ENCODE data around the gene PLXNA2.

PLXNA2 gene

DNA sequence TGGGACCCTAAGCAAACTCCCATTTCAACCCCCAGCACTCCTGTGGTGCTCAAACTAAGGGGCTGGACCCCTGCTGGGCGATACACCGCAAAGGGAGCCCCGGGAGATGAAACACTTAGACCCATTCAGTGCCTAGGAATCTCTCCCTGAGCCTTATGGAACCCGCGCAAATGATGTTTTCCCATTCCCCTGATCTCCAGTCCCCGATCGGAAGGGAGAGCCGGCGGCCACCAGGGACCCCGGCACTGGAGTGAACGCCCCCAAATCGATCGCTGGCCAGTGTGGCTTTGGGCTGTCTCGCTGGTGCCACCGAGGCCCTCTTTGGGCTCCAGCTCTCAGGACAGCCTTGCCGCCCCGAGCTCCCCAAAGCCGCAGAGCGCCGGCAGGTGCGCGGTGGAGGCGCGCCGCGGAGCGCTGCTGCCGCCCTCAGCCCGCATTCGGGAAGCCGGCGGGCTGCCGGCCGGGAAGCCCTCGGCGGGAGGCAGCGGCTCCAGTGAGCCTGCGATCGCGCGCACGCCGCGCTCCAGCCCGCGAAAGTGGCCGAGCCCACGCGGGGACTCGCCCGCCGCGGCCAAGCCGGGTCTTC, 1.1 kb downstream of the PLXNA2 start:
- DNase-seq (ENCODE audit: low read depth) = no peak

- no peak for DNase-seq (ENCODE audit: low read depth)
Measured at GRCh38 chr1:208242146-208242545, 2.0 kb downstream of the PLXNA2 start.

- no peak for DNase-seq (ENCODE audit: low read depth)
Measured at GRCh38 chr1:208241512-208241911, 2.7 kb downstream of the PLXNA2 start.

DNA sequence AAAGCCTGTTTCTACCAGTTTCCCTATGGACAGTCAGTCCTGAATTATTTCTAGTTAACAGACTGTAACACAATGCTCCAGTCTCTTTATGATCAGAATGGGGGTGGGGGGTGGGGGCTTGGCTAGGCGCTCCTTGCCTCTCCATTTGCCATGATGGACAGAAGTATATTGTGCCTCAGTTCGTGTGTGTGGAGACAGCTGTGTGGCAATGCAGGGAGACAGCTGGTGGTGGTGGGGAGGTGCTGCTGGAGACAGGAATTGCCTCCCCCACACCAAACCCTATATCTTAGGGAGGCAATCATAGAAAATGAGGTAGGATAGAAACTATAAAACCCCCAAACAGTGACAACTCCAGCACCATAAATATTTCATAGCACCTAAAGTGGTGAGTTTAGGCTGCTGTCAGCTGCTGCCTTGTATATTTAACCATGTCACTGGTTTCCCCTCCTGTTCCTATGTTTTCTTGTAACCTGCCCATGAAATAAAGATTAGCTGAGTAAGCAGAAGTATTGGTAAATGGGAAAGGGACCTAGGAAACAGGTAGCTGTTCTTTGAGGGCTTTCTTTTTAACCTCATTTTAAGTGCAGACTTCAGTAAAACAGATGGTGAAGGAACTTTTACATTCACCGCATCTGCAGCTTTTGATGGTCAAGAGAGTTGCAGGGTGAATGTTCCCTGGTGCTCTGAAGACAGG, 3.4 kb downstream of the PLXNA2 start:
- no peak for DNase-seq (ENCODE audit: low read depth)

DNA sequence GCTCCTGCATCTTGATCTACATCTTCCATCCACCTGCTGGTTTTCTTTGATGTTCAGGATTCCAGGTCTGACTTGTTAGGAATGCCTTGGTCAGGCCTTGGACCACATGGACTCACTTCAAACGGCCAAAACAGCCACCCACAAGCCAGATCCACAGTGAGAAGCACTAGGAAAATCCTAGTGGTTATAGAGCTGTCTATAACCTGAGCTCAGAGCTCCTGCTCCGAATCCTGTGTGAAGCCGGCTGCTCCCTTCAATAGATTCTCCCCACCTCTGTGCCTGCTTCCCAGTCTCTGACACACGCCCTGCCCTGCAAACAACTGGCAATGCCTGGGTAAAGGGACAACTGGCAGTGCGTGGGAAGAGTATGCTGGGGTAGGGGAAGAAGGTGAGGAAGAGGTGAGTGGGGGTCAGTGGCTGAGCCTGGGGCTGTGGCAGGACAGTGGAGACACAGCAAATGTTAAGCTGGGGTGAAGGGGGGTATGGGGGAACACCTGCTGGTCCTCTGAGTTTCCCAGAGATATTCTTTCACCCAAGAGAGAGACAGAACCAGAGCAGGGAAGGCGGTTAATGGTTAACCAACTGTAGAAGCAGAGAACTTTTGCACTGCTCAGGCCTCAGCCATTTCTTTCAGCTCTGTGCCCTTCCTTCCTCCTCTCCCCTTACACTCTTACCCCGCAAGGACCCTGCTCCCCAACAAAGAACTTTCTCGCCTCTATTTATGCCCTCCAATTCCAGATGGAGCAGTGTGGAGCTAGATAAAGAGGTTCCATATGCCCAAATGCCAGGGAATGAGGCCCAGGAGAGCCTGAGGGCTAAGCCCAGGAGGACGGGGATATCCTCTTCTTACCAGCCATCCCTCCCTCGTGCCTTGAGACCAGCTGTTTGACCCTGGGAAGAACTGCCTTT, 4.5 kb downstream of the PLXNA2 start:
- no peak for DNase-seq (ENCODE audit: low read depth)

- no peak for DNase-seq (ENCODE audit: low read depth)
Measured at GRCh38 chr1:208238710-208239472, 5.3 kb downstream of the PLXNA2 start.

GRCh38 chr1:208237241-208237640, 6.9 kb downstream of the PLXNA2 start:
- no peak for DNase-seq (ENCODE audit: low read depth)

DNA sequence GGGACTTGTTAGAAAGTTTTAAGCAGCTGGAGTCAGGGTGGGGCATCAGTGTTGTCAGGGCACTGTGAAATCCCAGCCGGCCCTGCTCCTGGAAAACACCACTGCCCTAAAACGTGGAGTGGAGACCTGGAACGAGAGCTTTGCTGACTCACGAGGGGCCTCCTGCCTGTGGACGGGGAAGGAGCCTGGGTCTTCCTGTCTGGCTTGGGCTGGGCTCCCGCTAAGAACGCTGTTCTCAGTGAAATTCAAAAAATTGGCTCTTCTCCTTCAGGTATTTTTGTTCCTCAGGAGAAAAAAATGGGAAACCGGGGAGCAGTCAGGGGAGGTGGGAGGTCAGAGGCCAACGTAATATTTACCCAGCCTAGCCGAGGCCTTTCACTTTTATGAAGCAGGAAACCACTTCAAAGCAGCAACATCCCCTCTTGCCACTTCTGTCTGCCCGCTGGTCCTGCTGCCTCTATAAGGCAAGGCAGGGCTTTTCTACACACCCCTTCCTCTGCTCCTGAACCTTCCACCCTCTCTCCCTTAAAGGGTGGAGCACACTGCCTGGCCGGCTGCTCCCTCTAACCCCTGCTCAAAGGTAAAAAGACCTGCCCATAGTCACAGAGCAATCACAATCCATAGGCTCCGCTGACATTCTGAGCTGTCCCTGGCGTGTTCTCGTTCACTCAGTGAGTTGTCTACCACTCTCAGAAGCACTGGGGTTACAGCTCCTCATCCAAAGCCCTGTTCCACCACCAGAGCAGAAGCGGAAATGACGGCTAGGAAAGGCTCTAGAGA, 8.0 kb downstream of the PLXNA2 start:
- no peak for DNase-seq (ENCODE audit: low read depth)

DNA sequence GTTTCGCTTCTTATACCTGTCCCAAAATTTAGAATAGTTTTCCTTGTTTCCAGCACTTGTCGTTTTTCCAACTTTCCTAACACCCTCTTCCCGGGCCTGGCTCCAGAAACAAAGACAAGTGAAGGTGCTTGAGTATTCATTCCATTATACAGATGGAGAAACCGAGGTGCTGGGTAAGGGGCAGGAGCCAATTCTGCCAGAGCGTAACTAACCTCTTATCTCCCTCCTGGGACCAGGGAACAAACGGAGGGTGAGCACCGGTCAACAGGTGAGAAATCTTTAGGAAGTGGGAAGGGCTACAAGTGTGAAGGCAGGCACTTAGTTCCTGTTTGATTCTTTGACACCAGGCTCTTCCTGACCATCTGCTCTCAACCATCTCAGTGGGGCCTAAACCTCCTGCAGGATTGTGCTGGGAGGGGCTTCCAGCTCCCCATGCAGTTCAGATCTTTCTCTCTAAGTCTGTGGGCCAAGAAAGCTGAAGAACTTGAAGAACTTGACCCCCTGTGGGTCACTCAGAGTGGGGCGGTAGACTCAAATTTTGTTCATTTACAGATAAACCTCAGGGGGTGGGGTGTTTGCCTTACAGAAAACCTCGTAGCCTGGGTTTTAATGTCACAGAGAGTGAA, 8.7 kb downstream of the PLXNA2 start:
- DNase-seq (ENCODE audit: low read depth) = no peak

GRCh38 chr1:208234721-208235120, 9.5 kb downstream of the PLXNA2 start:
- DNase-seq (ENCODE audit: low read depth) = no peak

DNA sequence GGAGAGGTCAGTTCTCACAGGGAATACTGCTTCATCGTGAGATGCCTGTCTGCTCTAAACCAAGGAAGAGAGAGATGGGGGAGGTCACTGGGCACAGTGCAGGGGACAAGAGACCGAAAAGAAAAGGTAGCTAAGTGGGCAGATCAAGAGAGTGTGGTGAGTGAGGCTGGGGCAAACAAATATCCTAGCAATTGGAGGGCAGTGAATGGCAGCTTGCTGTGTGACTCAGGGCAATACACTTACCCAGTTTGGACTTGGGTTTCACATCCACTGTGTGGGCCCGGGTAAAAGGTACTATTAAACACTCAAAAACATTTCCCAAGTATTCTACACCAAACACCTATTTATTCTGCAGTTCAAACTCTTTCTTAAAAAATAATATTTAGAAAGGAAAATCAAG, 10.2 kb downstream of the PLXNA2 start:
- DNase-seq (ENCODE audit: low read depth) = no peak

DNA sequence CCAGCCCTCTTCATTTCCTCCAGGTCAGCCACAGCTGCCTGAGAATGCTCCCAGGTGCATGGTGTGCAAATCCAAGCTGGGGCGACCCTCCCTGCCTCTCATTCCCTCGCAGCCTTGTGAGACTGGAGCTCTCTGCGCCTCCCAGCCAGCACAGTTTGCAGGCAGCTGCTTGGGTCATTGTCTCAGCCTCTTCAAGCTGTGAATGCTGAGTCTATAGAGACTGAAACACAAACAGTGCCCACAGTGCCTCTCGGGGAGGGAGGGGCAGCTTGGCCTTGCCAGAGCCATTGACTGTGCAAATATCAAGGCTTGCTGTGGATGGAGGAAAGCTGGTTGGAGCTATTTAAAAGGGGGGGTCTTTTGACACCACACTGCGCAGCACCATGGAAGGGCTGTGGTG, 10.6 kb downstream of the PLXNA2 start:
- DNase-seq (ENCODE audit: low read depth) = no peak

GRCh38 chr1:208232662-208233038, 11.5 kb downstream of the PLXNA2 start:
- DNase-seq (ENCODE audit: low read depth) = no peak

- DNase-seq (ENCODE audit: low read depth) = no peak
Measured at GRCh38 chr1:208231881-208232661, 12.1 kb downstream of the PLXNA2 start.

- DNase-seq (ENCODE audit: low read depth) = no peak
Measured at GRCh38 chr1:208230668-208231529, 13.3 kb downstream of the PLXNA2 start.

DNA sequence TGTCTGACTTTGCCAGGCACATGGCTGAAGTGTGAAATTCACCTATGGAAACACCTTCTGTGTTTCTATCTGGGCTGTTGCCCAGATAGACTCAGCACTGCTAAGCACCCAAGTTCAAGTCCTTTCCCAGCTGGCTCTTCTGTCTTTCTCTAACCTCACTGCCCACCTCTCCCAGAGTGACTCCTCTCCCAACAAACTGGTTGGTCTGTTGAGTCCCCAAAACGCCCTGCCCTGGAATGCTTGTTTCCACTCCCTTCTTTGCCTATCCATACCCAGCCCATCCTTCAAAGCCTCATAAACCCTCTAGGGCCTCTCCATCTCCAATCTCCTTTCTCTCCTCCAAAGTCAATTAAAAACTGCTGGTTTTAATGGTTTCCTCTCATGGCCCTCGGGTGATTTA, 15.6 kb downstream of the PLXNA2 start:
- no peak for DNase-seq (ENCODE audit: low read depth)

DNA sequence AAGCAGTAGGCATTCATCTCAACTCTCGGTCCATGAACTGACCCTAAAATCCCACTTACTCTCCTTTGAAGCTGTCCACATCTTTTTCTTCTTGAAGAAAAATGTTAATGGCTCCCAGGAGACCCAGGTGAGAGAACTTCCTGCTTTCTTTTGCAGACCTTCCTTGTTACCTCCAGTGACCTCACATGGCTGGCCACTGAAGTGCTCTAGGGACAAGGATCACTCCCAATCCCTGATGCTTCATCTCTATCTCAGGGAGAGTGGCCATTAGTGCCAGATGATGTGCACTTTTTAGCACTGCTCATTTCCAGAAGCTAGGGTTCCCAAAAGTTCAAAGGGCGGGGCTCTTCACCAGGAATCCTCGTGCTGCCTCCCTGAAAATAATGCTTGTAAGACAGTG, 16.2 kb downstream of the PLXNA2 start:
- no peak for DNase-seq (ENCODE audit: low read depth)

- DNase-seq (ENCODE audit: low read depth) = no peak
Measured at GRCh38 chr1:208227366-208227765, 16.8 kb downstream of the PLXNA2 start.

All from T-helper 22 cell (primary cell).